Naive B cell (primary cell): ENCODE measurements around the gene RALY. TPM values are rescaled to one million over a fixed set of nuclear protein-coding genes. Genes with fewer than 3 reads are reported as not detected.
A peak's percentile ranks its signal among the peaks of the same experiment; 100 is the strongest.

Experiments used
- ATAC-seq, 2 donors: fragments of 150-1000 bp; cut with Tn5 transposase; 2 replicates each; pipeline ENCODE4 v1.10.0; 2021; ENCODE audit warnings: low read depth in 2 of 2, mild to moderate bottlenecking in 2 of 2, moderate library complexity in 2 of 2
- DNase-seq: peaks from one replicate; pipeline ENCODE4 v3.0.0; 2022
- H3K27ac Mint-ChIP-seq, 6 donors: one replicate each; pipeline ENCODE4 v1.8.0; 2020 to 2022; ENCODE audit warnings: mild to moderate bottlenecking in 6 of 6, mixed read lengths in 6 of 6, moderate library complexity in 5 of 6, inconsistent platforms in 2 of 6
- H3K27me3 Mint-ChIP-seq, 3 donors: one replicate each; pipeline ENCODE4 v1.8.0; 2021 to 2022; ENCODE audit warnings: mixed read lengths in 3 of 3, mild to moderate bottlenecking in 1 of 3
- H3K36me3 Mint-ChIP-seq, 2 donors: one replicate each; pipeline ENCODE4 v1.8.0; 2020 to 2022; ENCODE audit warnings: mixed read lengths in 2 of 2, inconsistent platforms in 1 of 2, mild to moderate bottlenecking in 1 of 2
- H3K4me1 Mint-ChIP-seq, 3 donors: one replicate each; pipeline ENCODE4 v1.8.0; 2020 to 2022; ENCODE audit warnings: mixed read lengths in 3 of 3, inconsistent platforms in 1 of 3, mild to moderate bottlenecking in 1 of 3, moderate library complexity in 1 of 3
- H3K4me3 Mint-ChIP-seq, 8 donors: one replicate each; pipeline ENCODE4 v1.8.0; 2020 to 2022; ENCODE audit warnings: mild to moderate bottlenecking in 8 of 8, mixed read lengths in 8 of 8, moderate library complexity in 8 of 8, inconsistent platforms in 2 of 8
- H3K9me3 Mint-ChIP-seq, 7 donors: one replicate each; pipeline ENCODE4 v1.8.0; 2020 to 2022; ENCODE audit warnings: mixed read lengths in 7 of 7, mild to moderate bottlenecking in 5 of 7, inconsistent platforms in 2 of 7, moderate library complexity in 1 of 7
- polyA plus RNA-seq, 6 donors: library from polyadenylated mRNA; unstranded; fragments of 300-500 nt; fragmentation: Illumina TruSeq; gene quantifications; one replicate each; pipeline ENCODE4 v1.2.3, GENCODE V29; 2021; ENCODE audit warnings: low read depth in 6 of 6

The RALY gene
- polyA plus RNA-seq, 6 donors from 2014 or later = 155 to 228 (median 187) TPM

GRCh38 chr20:34047010-34047687, 53.4 kb downstream of the RALY start:
- Mint-ChIP-seq H3K4me1 (peaks cover 58 to 75% (median 69%) of the 10 kb centered on the region in 3 donors), H3K27me3 (no peaks in the 10 kb centered on the region), H3K36me3 (no peaks in the 10 kb centered on the region), H3K4me3 (no peak overlapping the region), H3K9me3 (no peaks in the 10 kb centered on the region), H3K27ac (peak overlapping the region in 5 of 6 donors; percentile 5 to 89 (median 48))
- ATAC-seq = no peak
- DNase-seq = no peak

DNA sequence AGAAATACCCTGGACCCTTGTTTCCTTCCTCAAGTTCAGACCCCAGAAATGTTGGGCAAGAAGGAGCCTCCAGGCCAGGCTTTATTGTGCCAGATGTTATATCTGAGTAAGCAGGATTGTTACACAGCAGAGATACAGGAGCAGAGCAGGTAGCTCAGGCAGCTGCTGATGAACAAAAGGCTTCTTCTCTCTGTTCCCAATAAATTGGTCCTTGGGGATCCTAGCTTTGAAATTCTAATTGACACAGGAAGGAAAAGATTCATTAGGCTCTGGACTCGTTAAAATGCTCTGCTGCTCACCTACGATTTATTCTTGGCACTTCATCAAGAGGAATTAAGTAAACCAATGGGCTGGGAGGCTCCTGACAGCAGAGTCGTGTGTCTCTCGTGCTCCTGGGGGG, 54.2 kb downstream of the RALY start:
- no peaks in the 10 kb centered on the region for H3K9me3 Mint-ChIP-seq
- H3K4me1 Mint-ChIP-seq = peaks cover 57 to 73% (median 67%) of the 10 kb centered on the region in 3 donors
- peak overlapping the region in 1 of 8 donors; percentile 41 for H3K4me3 Mint-ChIP-seq
- peak overlapping the region in 1 of 6 donors; percentile 57 for H3K27ac Mint-ChIP-seq
- no peak for ATAC-seq
- DNase-seq = no peak
- no peaks in the 10 kb centered on the region for H3K27me3 Mint-ChIP-seq
- H3K36me3 Mint-ChIP-seq = no peaks in the 10 kb centered on the region

GRCh38 chr20:34049389-34049788, 55.7 kb downstream of the RALY start:
- no peaks in the 10 kb centered on the region for H3K9me3 Mint-ChIP-seq
- no peak overlapping the region for H3K4me3 Mint-ChIP-seq
- peak overlapping the region in 2 of 6 donors; percentile 56 to 91 for H3K27ac Mint-ChIP-seq

GRCh38 chr20:34049897-34050695, 56.4 kb downstream of the RALY start:
- no peaks in the 10 kb centered on the region for H3K27me3 Mint-ChIP-seq
- H3K4me1 Mint-ChIP-seq = peaks cover 51 to 74% (median 70%) of the 10 kb centered on the region in 3 donors
- H3K36me3 Mint-ChIP-seq = no peaks in the 10 kb centered on the region
- DNase-seq (no peak), ATAC-seq (no peak)
- peak overlapping the region in 3 of 6 donors; percentile 18 to 84 (median 56) for H3K27ac Mint-ChIP-seq
- no peaks in the 10 kb centered on the region for H3K9me3 Mint-ChIP-seq
- no peak overlapping the region for H3K4me3 Mint-ChIP-seq

More at GRCh38 chr20:34049389-34049788, 55.7 kb downstream of the RALY start:
- no peaks in the 10 kb centered on the region for H3K27me3 Mint-ChIP-seq
- DNase-seq = no peak
- H3K36me3 Mint-ChIP-seq = no peaks in the 10 kb centered on the region
- H3K4me1 Mint-ChIP-seq = peaks cover 51 to 74% (median 65%) of the 10 kb centered on the region in 3 donors
- no peak for ATAC-seq

- H3K9me3 Mint-ChIP-seq = no peaks in the 10 kb centered on the region
- ATAC-seq (no peak), DNase-seq (no peak)
- H3K27me3 Mint-ChIP-seq = no peaks in the 10 kb centered on the region
- peak overlapping the region in 2 of 6 donors; percentile 46 to 86 for H3K27ac Mint-ChIP-seq
- H3K4me3 Mint-ChIP-seq = no peak overlapping the region
- H3K36me3 Mint-ChIP-seq = no peaks in the 10 kb centered on the region
- peaks cover 46 to 79% (median 76%) of the 10 kb centered on the region in 3 donors for H3K4me1 Mint-ChIP-seq
Observed at GRCh38 chr20:34052414-34052813, 58.7 kb downstream of the RALY start.

- peak overlapping the region in 2 of 6 donors; percentile 2 to 87 for H3K27ac Mint-ChIP-seq
- H3K4me1 Mint-ChIP-seq = peaks cover 50 to 78% (median 76%) of the 10 kb centered on the region in 3 donors
- no peaks in the 10 kb centered on the region for H3K9me3 Mint-ChIP-seq
- H3K4me3 Mint-ChIP-seq = no peak overlapping the region
- DNase-seq = no peak
- H3K27me3 Mint-ChIP-seq = no peaks in the 10 kb centered on the region
- no peak for ATAC-seq
- H3K36me3 Mint-ChIP-seq = no peaks in the 10 kb centered on the region
Observed at GRCh38 chr20:34055290-34055689, 61.6 kb downstream of the RALY start.

GRCh38 chr20:34058831-34059230, 65.1 kb downstream of the RALY start:
- Mint-ChIP-seq H3K36me3 (no peaks in the 10 kb centered on the region), H3K4me3 (peak overlapping the region in 1 of 8 donors; percentile 2), H3K4me1 (peaks cover 52 to 71% (median 61%) of the 10 kb centered on the region in 3 donors), H3K27me3 (no peaks in the 10 kb centered on the region), H3K9me3 (no peaks in the 10 kb centered on the region), H3K27ac (peak overlapping the region; percentile 32 to 89 (median 80))
- DNase-seq = peak; percentile 48
- peak; percentile 95 to 96 for ATAC-seq

GRCh38 chr20:34060970-34061369, 67.3 kb downstream of the RALY start:
- DNase-seq (no peak), ATAC-seq (no peak)
- H3K36me3 Mint-ChIP-seq = no peaks in the 10 kb centered on the region
- no peaks in the 10 kb centered on the region for H3K27me3 Mint-ChIP-seq
- H3K9me3 Mint-ChIP-seq = no peaks in the 10 kb centered on the region
- no peak overlapping the region for H3K4me3 Mint-ChIP-seq
- peak overlapping the region in 4 of 6 donors; percentile 15 to 87 (median 50) for H3K27ac Mint-ChIP-seq
- H3K4me1 Mint-ChIP-seq = peaks cover 45 to 50% (median 48%) of the 10 kb centered on the region in 3 donors

DNA sequence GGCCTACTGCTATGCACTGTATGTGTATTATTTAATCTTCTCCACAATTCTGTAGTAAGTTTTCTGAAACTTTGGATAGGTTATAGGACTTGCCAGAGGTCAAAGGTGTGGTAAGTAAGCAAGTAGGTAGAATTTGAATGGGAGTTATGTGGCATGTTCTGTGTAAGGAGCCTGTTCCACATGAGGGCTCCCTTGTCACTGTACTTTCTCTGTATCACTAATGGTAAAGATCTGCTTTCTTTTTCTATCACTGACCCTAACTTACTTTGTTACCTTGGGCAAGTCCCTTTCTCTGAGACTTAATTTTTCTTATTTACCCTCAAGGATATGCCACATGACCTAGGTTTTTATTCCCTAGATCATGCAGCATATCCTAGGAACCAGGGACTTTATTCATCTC, 68.0 kb downstream of the RALY start:
- Mint-ChIP-seq H3K4me1 (peaks cover 37 to 45% (median 43%) of the 10 kb centered on the region in 3 donors), H3K9me3 (no peaks in the 10 kb centered on the region), H3K27ac (peak overlapping the region in 4 of 6 donors; percentile 17 to 44 (median 28)), H3K27me3 (no peaks in the 10 kb centered on the region), H3K4me3 (no peak overlapping the region), H3K36me3 (no peaks in the 10 kb centered on the region)
- DNase-seq = no peak
- no peak for ATAC-seq

GRCh38 chr20:34062570-34063482, 69.1 kb downstream of the RALY start:
- H3K4me1 Mint-ChIP-seq = peaks cover 30 to 42% (median 39%) of the 10 kb centered on the region in 3 donors
- peak overlapping the region in 3 of 6 donors; percentile 1 to 44 (median 40) for H3K27ac Mint-ChIP-seq
- no peak overlapping the region for H3K4me3 Mint-ChIP-seq
- H3K36me3 Mint-ChIP-seq = no peaks in the 10 kb centered on the region
- H3K27me3 Mint-ChIP-seq = no peaks in the 10 kb centered on the region
- ATAC-seq (no peak), DNase-seq (no peak)
- no peaks in the 10 kb centered on the region for H3K9me3 Mint-ChIP-seq

DNA sequence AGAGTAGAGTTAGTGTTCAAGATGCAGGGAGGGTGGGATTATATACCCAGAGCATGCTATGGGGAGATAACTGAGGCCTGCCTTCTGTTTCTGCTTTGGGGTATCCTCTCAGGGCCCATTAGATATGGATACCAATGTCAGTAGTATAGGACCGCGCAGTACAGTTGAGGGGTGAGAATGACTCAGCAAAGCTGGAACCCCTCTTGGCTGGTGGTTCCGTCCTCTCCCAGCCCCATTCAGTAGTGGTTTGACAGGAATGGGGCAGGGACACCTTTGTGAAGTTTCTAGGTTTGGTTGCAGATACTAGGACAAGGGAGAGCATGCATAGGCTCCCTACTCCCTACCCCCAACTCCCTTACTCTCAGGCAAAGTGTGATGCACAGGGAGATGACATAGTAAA, 70.6 kb downstream of the RALY start:
- Mint-ChIP-seq H3K4me1 (peaks cover 30 to 40% (median 38%) of the 10 kb centered on the region in 3 donors), H3K27me3 (no peaks in the 10 kb centered on the region), H3K36me3 (no peaks in the 10 kb centered on the region), H3K4me3 (no peak overlapping the region), H3K27ac (peak overlapping the region in 3 of 6 donors; percentile 13 to 67 (median 60)), H3K9me3 (no peaks in the 10 kb centered on the region)
- DNase-seq = no peak
- ATAC-seq = no peak

GRCh38 chr20:34065260-34065659, 71.5 kb downstream of the RALY start:
- ATAC-seq (no peak), DNase-seq (no peak)
- H3K4me1 Mint-ChIP-seq = peaks cover 31 to 39% (median 37%) of the 10 kb centered on the region in 3 donors
- no peaks in the 10 kb centered on the region for H3K27me3 Mint-ChIP-seq
- H3K4me3 Mint-ChIP-seq = peak overlapping the region in 1 of 8 donors; percentile 11
- peak overlapping the region in 4 of 6 donors; percentile 31 to 85 (median 76) for H3K27ac Mint-ChIP-seq
- no peaks in the 10 kb centered on the region for H3K36me3 Mint-ChIP-seq
- no peaks in the 10 kb centered on the region for H3K9me3 Mint-ChIP-seq
